ENCODE measurements around the gene LARGE2. TPM values are rescaled to one million over a fixed set of nuclear protein-coding genes. Genes with fewer than 3 reads are reported as not detected.

Gene LARGE2
- total and polyA plus RNA-seq, 10 donors = 2.5 to 18.8 (median 6.2) TPM

- intact Hi-C loops (cut with DNase I; ENCODE audit: low total_unique reads) = no loop called here
- H3K27ac ChIP-seq = no peak overlapping the region
- H3K36me3 ChIP-seq = peaks cover 0 to 82% (median 69%) of the 10 kb centered on the region in 6 donors
- DNase-seq = no peak
- H3K9me3 ChIP-seq = no peaks in the 10 kb centered on the region
- 89 to 97% (median 93%) methylated on average over 7 of the region's 7 CpGs for WGBS, 5 donors
- TF ChIP-seq CTCF (IDR thresholded peaks at IDR 0.05 in 8 of 11, conservative IDR thresholded peaks at IDR 0.05 in 3 of 11) (no peak), POLR2A (IDR thresholded peaks at IDR 0.05) (no peak), POLR2AphosphoS5 (IDR thresholded peaks at IDR 0.05) (no peak)
- H3K27me3 ChIP-seq (replicated peaks in 1 of 7) = peaks cover 0 to 2% (median 0%) of the 10 kb centered on the region in 7 donors
- H3K4me1 ChIP-seq = peaks cover 0 to 5% (median 3%) of the 10 kb centered on the region in 6 donors
- H3K4me3 ChIP-seq = no peak overlapping the region
These were observed 42.4 kb upstream of the LARGE2 start for GRCh38 chr11:45879803-45880686.

- no peak overlapping the region for H3K27ac ChIP-seq
- no peak for DNase-seq
- no peak for TF ChIP-seq POLR2A (IDR thresholded peaks at IDR 0.05)
- TF ChIP-seq POLR2AphosphoS5 (IDR thresholded peaks at IDR 0.05) = no peak
- TF ChIP-seq CTCF (IDR thresholded peaks at IDR 0.05 in 8 of 11, conservative IDR thresholded peaks at IDR 0.05 in 3 of 11) = no peak
- WGBS, 5 donors = 86 to 95% (median 91%) methylated on average over 14 to 15 of the region's 15 CpGs
- H3K27me3 ChIP-seq (replicated peaks in 1 of 7) = peaks cover 0 to 8% (median 0%) of the 10 kb centered on the region in 7 donors
- no peak overlapping the region for H3K4me3 ChIP-seq
- H3K4me1 ChIP-seq = peaks cover 0 to 12% (median 9%) of the 10 kb centered on the region in 6 donors
- H3K9me3 ChIP-seq = no peaks in the 10 kb centered on the region
- intact Hi-C loops (cut with DNase I; ENCODE audit: low total_unique reads) = no loop called here
- peaks cover 0 to 73% (median 62%) of the 10 kb centered on the region in 6 donors for H3K36me3 ChIP-seq
These were observed 41.5 kb upstream of the LARGE2 start for GRCh38 chr11:45880772-45881570.

- Histone ChIP-seq H3K27me3 (replicated peaks in 1 of 7) (peaks cover 0 to 13% (median 0%) of the 10 kb centered on the region in 7 donors), H3K27ac (no peak overlapping the region), H3K9me3 (no peaks in the 10 kb centered on the region), H3K4me3 (no peak overlapping the region), H3K36me3 (peaks cover 0 to 64% (median 53%) of the 10 kb centered on the region in 6 donors), H3K4me1 (peaks cover 0 to 15% (median 14%) of the 10 kb centered on the region in 6 donors)
- 66 to 75% (median 69%) methylated on average over 6 of the region's 6 CpGs for WGBS, 5 donors
- intact Hi-C loops (cut with DNase I; ENCODE audit: low total_unique reads) = no loop called here
- no peak for DNase-seq
- no peak for TF ChIP-seq POLR2A (IDR thresholded peaks at IDR 0.05)
- TF ChIP-seq CTCF (IDR thresholded peaks at IDR 0.05 in 8 of 11, conservative IDR thresholded peaks at IDR 0.05 in 3 of 11) = no peak
These were observed 40.6 kb upstream of the LARGE2 start for GRCh38 chr11:45881708-45882368.
